ENCODE results near the gene LETM1. TPM values are rescaled to one million over a fixed set of nuclear protein-coding genes. Genes with fewer than 3 reads are reported as not detected.

LETM1 gene
- polyA plus RNA-seq, 1 experiment, result 17.1 TPM

DNA sequence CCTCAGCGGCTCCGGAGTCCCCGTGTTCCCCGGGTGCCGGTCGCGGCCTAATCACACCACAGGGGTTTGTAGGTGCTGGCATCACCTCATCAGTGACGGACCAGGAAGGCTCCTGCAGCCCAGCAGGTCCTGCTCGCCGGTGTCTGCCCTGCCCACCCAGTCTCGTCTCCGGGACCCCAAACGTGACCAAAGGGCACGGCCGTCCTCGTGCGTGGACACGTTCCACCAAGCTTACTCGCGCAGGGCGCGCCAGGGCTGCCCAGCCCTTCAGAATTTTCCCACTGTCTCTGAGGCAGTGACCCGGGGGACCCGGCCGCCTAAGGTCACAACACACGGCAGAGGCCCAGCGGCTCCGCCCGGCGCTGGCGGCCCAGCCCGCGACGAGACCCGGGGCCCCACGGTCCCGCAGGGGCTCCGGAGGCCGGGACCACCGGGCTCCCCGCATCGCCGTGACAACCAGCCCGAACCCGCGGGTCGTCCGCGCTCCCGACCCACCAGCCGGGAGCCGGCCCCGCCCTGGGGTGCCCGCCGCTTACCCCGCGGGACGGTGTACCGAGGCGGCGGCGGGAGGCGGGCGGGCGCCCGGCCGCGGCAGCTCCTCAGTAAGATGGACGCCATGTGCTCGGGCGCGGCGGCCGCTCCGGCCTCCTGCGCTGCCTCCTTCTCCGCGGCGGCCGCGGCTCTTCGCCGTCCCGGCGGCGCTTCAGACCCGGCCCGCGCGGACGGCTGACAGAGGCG, 454 bp downstream of the LETM1 start:
- no peaks in the 10 kb centered on the region for H3K36me3 ChIP-seq (ENCODE audit: control insufficient read depth, insufficient read depth, low read length)
- POLR2A ChIA-PET, result no interaction called here
- DNase-seq (ENCODE audit: low read depth), result no peak
- no peaks in the 10 kb centered on the region for H3K27me3 ChIP-seq (ENCODE audit: control insufficient read depth, insufficient read depth, low read length)
- TF ChIP-seq, protein P1, sequence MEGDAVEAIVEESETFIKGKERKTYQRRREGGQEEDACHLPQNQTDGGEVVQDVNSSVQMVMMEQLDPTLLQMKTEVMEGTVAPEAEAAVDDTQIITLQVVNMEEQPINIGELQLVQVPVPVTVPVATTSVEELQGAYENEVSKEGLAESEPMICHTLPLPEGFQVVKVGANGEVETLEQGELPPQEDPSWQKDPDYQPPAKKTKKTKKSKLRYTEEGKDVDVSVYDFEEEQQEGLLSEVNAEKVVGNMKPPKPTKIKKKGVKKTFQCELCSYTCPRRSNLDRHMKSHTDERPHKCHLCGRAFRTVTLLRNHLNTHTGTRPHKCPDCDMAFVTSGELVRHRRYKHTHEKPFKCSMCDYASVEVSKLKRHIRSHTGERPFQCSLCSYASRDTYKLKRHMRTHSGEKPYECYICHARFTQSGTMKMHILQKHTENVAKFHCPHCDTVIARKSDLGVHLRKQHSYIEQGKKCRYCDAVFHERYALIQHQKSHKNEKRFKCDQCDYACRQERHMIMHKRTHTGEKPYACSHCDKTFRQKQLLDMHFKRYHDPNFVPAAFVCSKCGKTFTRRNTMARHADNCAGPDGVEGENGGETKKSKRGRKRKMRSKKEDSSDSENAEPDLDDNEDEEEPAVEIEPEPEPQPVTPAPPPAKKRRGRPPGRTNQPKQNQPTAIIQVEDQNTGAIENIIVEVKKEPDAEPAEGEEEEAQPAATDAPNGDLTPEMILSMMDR (IDR thresholded peaks at IDR 0.05; ENCODE audit: insufficient read depth, low read depth, low read length), result no peak
- CTCF ChIA-PET, result interaction anchor here (0.6 to 4.8 kb wide), 4 partner anchors 33 to 44 kb away, joined by 3 to 30 read pairs (median 4); no protein-coding TSS in a partner anchor
- peak overlapping the region; percentile 92 for H3K4me3 ChIP-seq (ENCODE audit: low read depth, low read length)

DNA sequence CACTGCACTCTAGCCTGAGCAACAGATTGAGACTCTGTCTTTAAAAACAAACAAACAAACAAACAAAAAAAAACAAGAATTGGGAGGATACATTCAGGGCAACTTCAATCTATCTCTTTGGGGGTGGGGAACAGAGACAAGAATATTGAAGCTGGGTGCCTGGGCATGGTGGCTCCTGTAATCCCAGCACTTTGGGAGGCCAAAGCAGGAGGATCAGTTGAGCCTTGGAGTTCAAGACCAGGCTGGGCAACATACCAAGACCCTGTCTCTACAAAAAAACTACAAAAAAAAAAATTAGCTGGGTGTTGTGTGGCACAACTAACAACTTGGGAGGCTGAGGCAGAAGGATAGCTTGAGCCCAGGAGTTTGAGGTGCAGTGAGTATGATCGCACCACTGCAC, 1.2 kb downstream of the LETM1 start:
- Histone ChIP-seq H3K4me3 (ENCODE audit: low read depth, low read length) (peak overlapping the region; percentile 92), H3K27me3 (ENCODE audit: control insufficient read depth, insufficient read depth, low read length) (no peaks in the 10 kb centered on the region), H3K36me3 (ENCODE audit: control insufficient read depth, insufficient read depth, low read length) (no peaks in the 10 kb centered on the region)
- ChIA-PET CTCF (interaction anchor here (0.6 to 4.8 kb wide), 2 partner anchors 34 to 45 kb away, joined by 3 to 30 read pairs; no protein-coding TSS in a partner anchor), POLR2A (no interaction called here)
- TF ChIP-seq, protein P1 (IDR thresholded peaks at IDR 0.05; ENCODE audit: insufficient read depth, low read depth, low read length), result no peak
- DNase-seq (ENCODE audit: low read depth), result no peak

DNA sequence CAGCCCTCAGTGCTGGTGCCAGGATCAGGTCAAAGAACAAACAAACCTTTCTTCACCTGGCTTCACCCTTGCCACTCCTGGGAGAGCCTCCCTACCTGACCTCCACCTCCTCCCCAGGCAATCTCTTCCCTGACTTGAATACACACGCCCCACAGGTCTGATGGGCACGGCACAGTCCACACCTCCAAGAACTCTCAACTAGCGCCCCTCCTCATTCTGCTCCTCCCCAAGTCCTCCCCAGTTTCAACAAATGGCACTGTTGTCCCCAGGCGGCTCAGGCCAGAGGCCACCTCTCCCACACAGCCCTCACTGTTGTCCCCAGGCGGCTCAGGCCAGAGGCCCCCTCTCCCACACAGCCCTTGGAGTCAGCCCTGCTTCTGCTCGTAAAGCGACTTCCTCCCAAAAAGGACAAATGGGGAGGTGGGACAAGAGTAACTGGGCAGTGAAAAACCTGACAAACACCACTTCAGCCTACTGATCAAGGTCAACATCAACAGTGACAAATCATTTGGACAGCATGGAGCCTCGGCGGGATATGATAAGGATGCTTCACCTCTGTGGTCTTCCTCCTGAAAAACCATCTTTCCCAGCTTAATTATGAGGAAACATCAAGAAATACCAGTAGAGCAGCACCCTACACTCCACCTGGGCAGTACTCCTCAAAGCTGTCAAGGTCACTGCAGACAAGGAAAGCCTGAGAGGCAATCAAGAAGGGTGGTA, 2.9 kb downstream of the LETM1 start:
- Histone ChIP-seq H3K27me3 (ENCODE audit: control insufficient read depth, insufficient read depth, low read length) (no peaks in the 10 kb centered on the region), H3K36me3 (ENCODE audit: control insufficient read depth, insufficient read depth, low read length) (no peaks in the 10 kb centered on the region; the same call in 1 of the 2 replicates), H3K4me3 (ENCODE audit: low read depth, low read length) (no peak overlapping the region)
- no peak for DNase-seq (ENCODE audit: low read depth)
- TF ChIP-seq, protein P1 (IDR thresholded peaks at IDR 0.05; ENCODE audit: insufficient read depth, low read depth, low read length), result no peak
- CTCF ChIA-PET, result interaction anchor here (4.8 kb wide), 1 partner anchor 47 kb away, joined by 30 read pairs; no protein-coding TSS in a partner anchor
- POLR2A ChIA-PET, result no interaction called here

DNA sequence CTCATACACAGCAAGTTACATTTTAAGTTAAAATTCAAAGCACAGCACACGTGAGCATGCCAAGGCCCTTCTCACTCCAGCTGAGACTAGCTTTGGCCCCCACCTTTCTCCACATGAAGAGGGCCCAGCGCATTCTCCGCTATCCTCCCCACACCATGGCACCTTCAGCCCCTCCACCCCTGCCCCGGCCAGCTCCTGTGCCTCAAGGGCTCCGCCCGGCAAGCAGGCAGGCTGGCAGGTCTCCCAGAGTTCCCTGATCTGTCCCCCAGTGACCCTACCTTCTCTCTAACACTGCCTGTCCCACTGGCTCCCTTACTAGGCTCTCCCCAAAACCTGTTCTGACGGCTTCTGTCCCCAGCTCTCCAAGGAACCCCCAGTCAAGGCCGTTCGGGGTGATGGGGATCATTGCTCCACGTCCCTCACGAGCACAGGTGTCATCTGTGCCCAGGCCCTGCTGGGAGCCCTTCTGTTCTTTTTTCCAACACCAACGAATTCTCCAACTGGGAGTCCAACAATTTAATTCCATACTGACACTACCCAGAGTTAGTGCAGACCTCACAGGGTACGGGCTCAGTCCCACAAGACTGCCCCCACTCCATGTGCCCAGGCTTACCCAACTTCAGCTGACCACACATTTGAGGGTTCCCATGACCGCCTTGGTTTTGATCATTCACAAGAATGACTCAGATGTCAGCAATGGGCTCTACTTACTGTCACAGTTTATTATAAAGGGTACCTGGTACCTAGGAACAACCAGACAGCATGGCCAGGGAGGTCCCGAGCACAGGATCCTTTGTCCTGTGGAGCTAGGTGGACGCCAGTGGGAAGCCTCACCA, 4.2 kb downstream of the LETM1 start:
- ChIA-PET POLR2A (no interaction called here), CTCF (interaction anchor here (0.9 kb wide), 1 partner anchor 10 kb away, joined by 3 read pairs; no protein-coding TSS in a partner anchor)
- Histone ChIP-seq H3K36me3 (ENCODE audit: control insufficient read depth, insufficient read depth, low read length) (no peaks in the 10 kb centered on the region; the same call in 1 of the 2 replicates), H3K27me3 (ENCODE audit: control insufficient read depth, insufficient read depth, low read length) (no peaks in the 10 kb centered on the region), H3K4me3 (ENCODE audit: low read depth, low read length) (no peak overlapping the region)
- TF ChIP-seq, protein P1 (IDR thresholded peaks at IDR 0.05; ENCODE audit: insufficient read depth, low read depth, low read length), result no peak
- no peak for DNase-seq (ENCODE audit: low read depth)
